IMR-90 (cell line): ENCODE measurements around the gene ACY1.

Experiments
- CEBPB ChIP-seq: IDR thresholded peaks from 2 replicates; pipeline ENCODE4 v1.6.1; 2012; ENCODE audit warnings: low read depth, low read length, improper control_type of control experiment
- CTCF ChIP-seq: conservative IDR thresholded peaks from 2 replicates; pipeline ENCODE4 v1.5.1; 2012; ENCODE audit warnings: mild to moderate bottlenecking, low read depth, low read length, improper control_type of control experiment
- POLR2A ChIP-seq: IDR thresholded peaks from 2 replicates; pipeline ENCODE4 v1.6.1; 2012; ENCODE audit warnings: mild to moderate bottlenecking, low read depth, low read length
- RCOR1 ChIP-seq: IDR thresholded peaks from 2 replicates; pipeline ENCODE4 v1.6.1; 2012; ENCODE audit warnings: mild to moderate bottlenecking, low read length, improper control_type of control experiment; ENCODE audit not compliant: insufficient replicate concordance

- TF ChIP-seq RCOR1 (no peak), CTCF (no peak), CEBPB (no peak), POLR2A (no peak)
Observed at GRCh38 chr3:52034651-52035050, 51.3 kb downstream of the ACY1 start.
